K562 (cell line): ENCODE data around the gene ARMC9. TPM values are rescaled to one million over a fixed set of nuclear protein-coding genes. Genes with fewer than 3 reads are reported as not detected.

Experiments used
- ATF6 ChIP-seq: sonication (generic); formaldehyde crosslinking; IDR thresholded peaks from 2 replicates; pipeline ENCODE4 v1.4.0; 2020; ENCODE audit warnings: mild to moderate bottlenecking, missing genetic modification reagents
- CTBP1 ChIP-seq: fragments of 450-650 bp; IDR thresholded peaks from 2 replicates; pipeline ENCODE4 v1.6.1; 2016; ENCODE audit warnings: borderline replicate concordance
- GABPA ChIP-seq: fragments of 200-800 bp; sonication (Bioruptor generic); conservative IDR thresholded peaks from 2 replicates; pipeline ENCODE4 v1.6.1; 2016; ENCODE audit warnings: low read depth, missing genetic modification characterization, missing compliant biosample characterization
- KAT7 ChIP-seq: sonication (generic); formaldehyde crosslinking; IDR thresholded peaks from 2 replicates; pipeline ENCODE4 v1.8.0; 2022; ENCODE audit warnings: missing genetic modification reagents, mild to moderate bottlenecking, borderline replicate concordance
- RAD51 ChIP-seq: fragments of 450-650 bp; IDR thresholded peaks from 2 replicates; pipeline ENCODE4 v1.7.1; 2016; ENCODE audit warnings: low read depth, mild to moderate bottlenecking, borderline replicate concordance
- RBFOX2 ChIP-seq: fragments of 200-400 bp; formaldehyde crosslinking; IDR thresholded peaks from 2 replicates; pipeline ENCODE4 v1.6.1; 2017; ENCODE audit warnings: low read depth, mild to moderate bottlenecking, low read length, moderate library complexity
- ZBTB7A ChIP-seq: IDR thresholded peaks from 2 replicates; pipeline ENCODE4 v1.6.1; 2011; ENCODE audit warnings: low read depth, mild to moderate bottlenecking, low read length, moderate library complexity, borderline replicate concordance; ENCODE audit not compliant: control insufficient read depth
- ZNF592 ChIP-seq: fragments of 450-650 bp; IDR thresholded peaks from 2 replicates; pipeline ENCODE4 v1.6.1; 2017; ENCODE audit warnings: antibody characterized with exemption, mild to moderate bottlenecking
- polyA plus RNA-seq, 8 experiments: library from polyadenylated mRNA; depleted of rRNA in 4 of 8; stranded (reverse) in 5 of 8; unstranded in 3 of 8; fragments of >200 nt; fragmentation: Nextera tagmentation in 2 of 8; fragmentation: Illumina TruSeq in 1 of 8; extraction: Ambion mirVana in 2 of 8; extraction: Trizol in 1 of 8; gene quantifications; 2 replicates each; pipeline versions ENCODE4 v1.2.1 to v1.2.3, GENCODE V29; 2011 to 2014; ENCODE audit warnings: inconsistent platforms in 1 of 8, missing spikeins in 1 of 8
- total RNA-seq, 7 experiments: library from RNA; depleted of rRNA in 6 of 7; stranded (reverse); fragments of >200 nt in 6 of 7; fragmentation: Illumina TruSeq in 2 of 7; extraction: Trizol in 2 of 7; gene quantifications; 2 replicates each; pipeline versions ENCODE4 v1.2.1 to v1.2.3, GENCODE V29; 2011 to 2021; ENCODE audit warnings: low replicate concordance in 1 of 7
- TF ChIP-seq, protein P1 (sequence below): fragments of 450-650 bp; IDR thresholded peaks from 2 replicates; pipeline ENCODE4 v1.7.0; 2016; ENCODE audit warnings: borderline replicate concordance
- TF ChIP-seq, protein P2 (sequence below): fragments of 450-650 bp; formaldehyde crosslinking; IDR thresholded peaks from 2 replicates; pipeline ENCODE4 v1.4.0; 2022; ENCODE audit warnings: missing genetic modification characterization
- TF ChIP-seq, protein P3 (sequence below): fragments of 450-650 bp; IDR thresholded peaks from 2 replicates; pipeline ENCODE4 v1.6.1; 2018; ENCODE audit not compliant: partially characterized antibody

ARMC9 gene
- total and polyA plus RNA-seq, 9 of the 15 experiments (the other 6 are each of a cell fraction or from before 2014, with no cell fraction given), result 0.36 to 2.3 (median 1.1) TPM

GRCh38 chr2:231198291-231199173 is at the start of gene ARMC9 (continued):
- TF ChIP-seq ZNF592 (no peak), ZBTB7A (peak; percentile 73; the same call in 1 of the 2 replicates), ATF6 (CRISPR knock-in tag) (no peak), GABPA (tag) (peak; percentile 52), KAT7 (no peak), RBFOX2 (peak; percentile 65), RAD51 (peak; percentile 65; the same call in 1 of the 2 replicates), CTBP1 (peak; percentile 57; the same call in 1 of the 2 replicates)
- TF ChIP-seq, protein P1, sequence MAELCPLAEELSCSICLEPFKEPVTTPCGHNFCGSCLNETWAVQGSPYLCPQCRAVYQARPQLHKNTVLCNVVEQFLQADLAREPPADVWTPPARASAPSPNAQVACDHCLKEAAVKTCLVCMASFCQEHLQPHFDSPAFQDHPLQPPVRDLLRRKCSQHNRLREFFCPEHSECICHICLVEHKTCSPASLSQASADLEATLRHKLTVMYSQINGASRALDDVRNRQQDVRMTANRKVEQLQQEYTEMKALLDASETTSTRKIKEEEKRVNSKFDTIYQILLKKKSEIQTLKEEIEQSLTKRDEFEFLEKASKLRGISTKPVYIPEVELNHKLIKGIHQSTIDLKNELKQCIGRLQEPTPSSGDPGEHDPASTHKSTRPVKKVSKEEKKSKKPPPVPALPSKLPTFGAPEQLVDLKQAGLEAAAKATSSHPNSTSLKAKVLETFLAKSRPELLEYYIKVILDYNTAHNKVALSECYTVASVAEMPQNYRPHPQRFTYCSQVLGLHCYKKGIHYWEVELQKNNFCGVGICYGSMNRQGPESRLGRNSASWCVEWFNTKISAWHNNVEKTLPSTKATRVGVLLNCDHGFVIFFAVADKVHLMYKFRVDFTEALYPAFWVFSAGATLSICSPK, result no peak
- TF ChIP-seq, protein P2, sequence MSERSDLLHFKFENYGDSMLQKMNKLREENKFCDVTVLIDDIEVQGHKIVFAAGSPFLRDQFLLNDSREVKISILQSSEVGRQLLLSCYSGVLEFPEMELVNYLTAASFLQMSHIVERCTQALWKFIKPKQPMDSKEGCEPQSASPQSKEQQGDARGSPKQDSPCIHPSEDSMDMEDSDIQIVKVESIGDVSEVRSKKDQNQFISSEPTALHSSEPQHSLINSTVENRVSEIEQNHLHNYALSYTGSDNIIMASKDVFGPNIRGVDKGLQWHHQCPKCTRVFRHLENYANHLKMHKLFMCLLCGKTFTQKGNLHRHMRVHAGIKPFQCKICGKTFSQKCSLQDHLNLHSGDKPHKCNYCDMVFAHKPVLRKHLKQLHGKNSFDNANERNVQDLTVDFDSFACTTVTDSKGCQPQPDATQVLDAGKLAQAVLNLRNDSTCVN, result no peak
- TF ChIP-seq, protein P3, sequence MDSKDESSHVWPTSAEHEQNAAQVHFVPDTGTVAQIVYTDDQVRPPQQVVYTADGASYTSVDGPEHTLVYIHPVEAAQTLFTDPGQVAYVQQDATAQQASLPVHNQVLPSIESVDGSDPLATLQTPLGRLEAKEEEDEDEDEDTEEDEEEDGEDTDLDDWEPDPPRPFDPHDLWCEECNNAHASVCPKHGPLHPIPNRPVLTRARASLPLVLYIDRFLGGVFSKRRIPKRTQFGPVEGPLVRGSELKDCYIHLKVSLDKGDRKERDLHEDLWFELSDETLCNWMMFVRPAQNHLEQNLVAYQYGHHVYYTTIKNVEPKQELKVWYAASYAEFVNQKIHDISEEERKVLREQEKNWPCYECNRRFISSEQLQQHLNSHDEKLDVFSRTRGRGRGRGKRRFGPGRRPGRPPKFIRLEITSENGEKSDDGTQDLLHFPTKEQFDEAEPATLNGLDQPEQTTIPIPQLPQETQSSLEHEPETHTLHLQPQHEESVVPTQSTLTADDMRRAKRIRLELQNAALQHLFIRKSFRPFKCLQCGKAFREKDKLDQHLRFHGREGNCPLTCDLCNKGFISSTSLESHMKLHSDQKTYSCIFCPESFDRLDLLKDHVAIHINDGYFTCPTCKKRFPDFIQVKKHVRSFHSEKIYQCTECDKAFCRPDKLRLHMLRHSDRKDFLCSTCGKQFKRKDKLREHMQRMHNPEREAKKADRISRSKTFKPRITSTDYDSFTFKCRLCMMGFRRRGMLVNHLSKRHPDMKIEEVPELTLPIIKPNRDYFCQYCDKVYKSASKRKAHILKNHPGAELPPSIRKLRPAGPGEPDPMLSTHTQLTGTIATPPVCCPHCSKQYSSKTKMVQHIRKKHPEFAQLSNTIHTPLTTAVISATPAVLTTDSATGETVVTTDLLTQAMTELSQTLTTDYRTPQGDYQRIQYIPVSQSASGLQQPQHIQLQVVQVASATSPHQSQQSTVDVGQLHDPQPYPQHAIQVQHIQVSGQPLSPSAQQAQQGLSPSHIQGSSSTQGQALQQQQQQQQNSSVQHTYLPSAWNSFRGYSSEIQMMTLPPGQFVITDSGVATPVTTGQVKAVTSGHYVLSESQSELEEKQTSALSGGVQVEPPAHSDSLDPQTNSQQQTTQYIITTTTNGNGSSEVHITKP, result peak; percentile 83
